ENCODE measurements around the gene SKIDA1. TPM values are rescaled to one million over a fixed set of nuclear protein-coding genes. Genes with fewer than 3 reads are reported as not detected.

The SKIDA1 gene
- total RNA-seq, 1 experiment from 2014 or later = 9.4 TPM

- TF ChIP-seq PRRX2 (CRISPR knock-in tag; IDR thresholded peaks at IDR 0.05) = no peak
- no peak for TF ChIP-seq HMGXB4 (CRISPR knock-in tag; IDR thresholded peaks at IDR 0.05)
- TF ChIP-seq ELF4 (CRISPR knock-in tag; IDR thresholded peaks at IDR 0.05; ENCODE audit: low read depth) = no peak
- TF ChIP-seq ZNF425 (CRISPR knock-in tag; conservative IDR thresholded peaks at IDR 0.05) = no peak
- no peak for TF ChIP-seq ATF1 (CRISPR knock-in tag; IDR thresholded peaks at IDR 0.05)
- no peak for TF ChIP-seq EMX1 (CRISPR knock-in tag; IDR thresholded peaks at IDR 0.05)
- no peak for TF ChIP-seq GRHL2 (CRISPR knock-in tag; IDR thresholded peaks at IDR 0.05; ENCODE audit: insufficient replicate concordance, severe bottlenecking)
- TF ChIP-seq CTCF (IDR thresholded peaks at IDR 0.05) = no peak
- no peak for TF ChIP-seq MLX (CRISPR knock-in tag; IDR thresholded peaks at IDR 0.05)
- no peak for TF ChIP-seq FOXP4 (CRISPR knock-in tag; IDR thresholded peaks at IDR 0.05)
Measured at GRCh38 chr10:21522631-21523406, 2.7 kb downstream of the SKIDA1 start (continued).

GRCh38 chr10:21521751-21522533, 3.5 kb downstream of the SKIDA1 start:
- Mint-ChIP-seq H3K36me3 (no peaks in the 10 kb centered on the region), H3K27ac (peak overlapping the region; percentile 34), H3K27me3 (ENCODE audit: low read depth) (peaks cover 15% of the 10 kb centered on the region), H3K4me1 (peaks cover 63% of the 10 kb centered on the region), H3K4me3 (0 out of 2 replicates have a peak overlapping the region, but pooled peaks have one; percentile 5), H3K9me3 (no peaks in the 10 kb centered on the region)
- POLR2A ChIA-PET = interaction anchor here (0.6 to 3.0 kb wide), 3 partner anchors 12 to 173 kb away, joined by 3 to 20 read pairs (median 4); no protein-coding TSS in a partner anchor
- ATAC-seq (no peak), DNase-seq (ENCODE audit: low spot score) (no peak)
- CTCF ChIA-PET = interaction anchor here (1.1 to 1.8 kb wide), 2 partner anchors 27 to 243 kb away, joined by 3 to 8 read pairs; no protein-coding TSS in a partner anchor
- TF ChIP-seq ZNF425 (CRISPR knock-in tag; conservative IDR thresholded peaks at IDR 0.05) (no peak), RELA (CRISPR knock-in tag; IDR thresholded peaks at IDR 0.05; ENCODE audit: borderline replicate concordance) (no peak), ZBTB21 (CRISPR knock-in tag; IDR thresholded peaks at IDR 0.05; ENCODE audit: borderline replicate concordance) (no peak), PRDM15 (CRISPR knock-in tag; IDR thresholded peaks at IDR 0.05) (no peak), GABPB1 (CRISPR knock-in tag; IDR thresholded peaks at IDR 0.05) (no peak), E2F5 (CRISPR knock-in tag; IDR thresholded peaks at IDR 0.05) (no peak), ATF3 (CRISPR knock-in tag; conservative IDR thresholded peaks at IDR 0.05) (no peak)
